HL-60/S4 treated with phorbol 12-myristate 13-acetate at 8.2 ng/mL for 4 days and 3 days (cell line): ENCODE data around the gene NNT.
"Not testable (repeated sequence)": the region's sequence is repeated elsewhere in the genome, so short reads cannot be mapped to it uniquely, and the experiment has no call there.

Experiments used
- in situ Hi-C: fragments of 300-500 bp; cut with MboI; formaldehyde crosslinking; loops from 2 replicates; pipeline ENCODE4 v1.15.0; 2022; ENCODE audit warnings: low sequenced_read_pairs

The NNT gene

DNA sequence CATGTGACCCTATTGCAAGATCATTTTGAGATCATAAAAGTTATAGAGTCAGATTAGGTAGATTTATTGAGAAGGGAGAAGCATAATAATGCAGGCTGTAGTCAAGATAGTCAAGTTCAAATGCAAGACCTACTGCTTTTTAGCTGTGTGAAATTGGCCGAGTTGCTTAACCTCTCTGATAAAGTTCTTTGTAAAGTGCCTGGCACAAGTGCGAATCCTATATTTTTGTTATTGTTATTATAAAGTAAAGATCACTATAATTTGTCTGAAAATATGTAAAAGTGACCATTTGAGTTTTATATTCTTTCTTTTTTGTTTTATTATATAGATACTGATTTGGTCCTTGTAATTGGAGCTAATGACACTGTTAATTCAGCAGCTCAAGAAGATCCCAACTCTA lies 99.3 kb downstream of the NNT start:
- in situ Hi-C loops, result no loop called here

DNA sequence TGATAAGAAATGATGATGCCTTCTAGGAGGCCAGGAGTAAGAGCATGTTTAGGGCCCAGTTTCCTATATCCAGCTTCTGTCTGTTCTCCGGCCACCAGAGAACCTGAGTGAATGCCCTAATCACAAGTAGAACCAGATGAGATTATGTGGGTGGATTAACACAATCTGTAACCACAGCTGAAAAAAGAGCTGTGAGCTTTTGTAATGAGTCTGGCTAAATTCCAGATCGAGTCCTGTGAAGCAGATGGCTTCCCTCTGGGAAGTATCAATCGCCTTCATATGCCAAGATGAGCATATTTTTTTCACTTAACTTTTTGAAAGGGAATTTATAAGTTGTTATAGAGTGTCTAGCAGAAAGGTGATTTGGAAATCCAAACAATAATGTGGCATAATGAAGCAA lies 99.8 kb downstream of the NNT start:
- in situ Hi-C loops, result no loop called here

GRCh38 chr5:43704243-43704642 lies 101.3 kb downstream of the NNT start:
- in situ Hi-C loops, result no loop called here

DNA sequence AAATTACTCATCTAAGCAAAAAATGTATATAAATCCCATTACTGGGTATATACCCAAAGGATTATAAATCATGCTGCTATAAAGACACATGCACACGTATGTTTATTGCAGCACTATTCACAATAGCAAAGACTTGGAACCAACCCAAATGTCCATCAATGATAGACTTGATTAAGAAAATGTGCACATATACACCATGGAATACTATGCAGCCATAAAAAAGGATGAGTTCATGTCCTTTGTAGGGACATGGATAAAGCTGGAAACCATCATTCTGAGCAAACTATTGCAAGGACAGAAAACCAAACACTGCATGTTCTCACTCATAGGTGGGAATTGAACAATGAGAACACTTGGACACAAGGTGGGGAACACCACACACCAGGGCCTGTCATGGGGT lies 103.6 kb downstream of the NNT start:
- in situ Hi-C loops, result not testable (repeated sequence)

GRCh38 chr5:43711496-43711895 lies 108.5 kb downstream of the NNT start:
- in situ Hi-C loops, result no loop called here

DNA sequence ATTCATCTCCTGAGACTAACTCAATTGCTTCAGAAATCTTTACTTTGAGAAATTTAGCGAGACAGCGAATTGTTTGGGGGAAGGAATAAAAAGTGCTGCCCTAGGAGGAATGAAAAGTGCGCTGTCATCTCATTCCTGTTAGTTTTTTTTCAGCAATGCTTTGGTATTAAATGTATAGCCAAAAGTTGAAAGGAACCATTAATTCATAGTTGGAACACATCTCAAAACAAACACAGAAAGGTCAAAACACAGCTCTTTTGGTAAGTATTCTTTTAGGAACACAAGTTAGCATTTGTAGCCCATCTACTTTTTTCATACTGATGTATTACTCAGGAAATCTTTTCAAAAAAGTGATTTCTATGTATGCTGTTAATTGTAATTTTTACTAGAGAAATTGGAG lies 109.1 kb downstream of the NNT start:
- in situ Hi-C loops, result no loop called here

- in situ Hi-C loops, result not testable (repeated sequence)
Observed at GRCh38 chr5:43719783-43720182, 116.8 kb downstream of the NNT start.

DNA sequence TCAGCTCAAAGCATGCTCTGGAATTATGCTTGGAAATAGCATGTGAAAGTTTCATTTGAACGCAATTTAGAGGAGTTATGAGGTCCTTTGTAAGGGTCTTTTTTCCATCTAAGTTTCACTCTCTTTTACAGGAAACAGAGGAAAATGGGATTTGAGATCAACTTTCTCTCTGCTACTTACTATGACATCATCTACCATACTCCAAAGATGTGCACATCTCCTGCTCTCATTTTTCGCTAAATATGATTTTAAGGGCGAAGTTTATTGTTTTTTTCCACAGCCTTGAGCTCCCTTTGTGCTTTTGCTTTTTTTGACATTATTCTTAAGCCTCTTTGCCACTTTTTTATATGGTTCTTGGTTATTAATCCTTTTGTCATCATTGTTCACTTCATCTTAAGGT lies 125.6 kb downstream of the NNT start:
- in situ Hi-C loops, result no loop called here

DNA sequence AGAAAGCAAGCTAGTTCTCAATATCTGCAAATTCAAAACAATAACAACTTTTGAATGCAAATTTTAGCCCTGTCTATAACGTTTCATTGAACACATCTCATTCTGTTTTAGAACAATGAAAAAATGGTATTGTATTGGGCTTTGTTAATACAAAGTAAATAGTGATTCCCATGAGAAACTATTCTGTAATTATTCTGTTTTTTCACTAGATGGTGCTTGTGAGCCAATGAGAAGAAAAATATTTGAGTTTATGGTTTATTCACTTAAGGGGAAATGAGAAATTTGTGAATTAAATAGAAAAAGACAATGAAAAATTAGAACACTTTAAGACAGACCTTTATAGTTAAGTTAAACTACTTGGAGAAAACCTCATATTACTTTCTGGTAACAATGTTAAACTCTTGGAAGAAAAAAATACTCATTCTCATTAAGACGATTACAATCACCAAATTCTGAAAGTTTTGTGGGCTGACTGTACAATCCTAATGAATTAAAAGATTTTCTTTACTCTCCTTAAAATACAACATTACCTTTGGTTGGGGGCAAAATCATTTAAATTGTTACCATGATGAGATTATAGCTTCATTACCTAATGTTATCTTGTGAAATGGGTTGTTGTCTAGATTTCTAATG lies 127.0 kb downstream of the NNT start:
- in situ Hi-C loops, result no loop called here

GRCh38 chr5:43730832-43731342 lies 127.9 kb downstream of the NNT start:
- in situ Hi-C loops, result no loop called here

DNA sequence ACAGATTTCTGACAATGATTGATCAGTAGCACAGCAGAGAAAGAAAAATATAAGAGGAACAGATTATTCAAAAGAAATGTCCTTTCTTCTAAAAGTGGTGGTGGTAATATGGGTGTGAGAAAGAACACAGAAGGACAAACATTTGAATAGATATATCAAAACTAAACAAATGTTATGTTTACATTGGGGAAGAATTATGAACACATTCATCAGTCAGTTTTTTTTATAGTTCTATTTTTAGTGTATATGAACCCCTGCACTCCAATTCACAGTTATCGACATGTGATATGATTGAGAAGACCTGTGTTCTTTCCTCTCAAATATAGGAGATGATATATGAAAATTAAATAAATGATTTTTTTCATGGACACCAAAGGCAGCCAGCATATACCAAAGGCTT lies 128.6 kb downstream of the NNT start:
- in situ Hi-C loops, result no loop called here

DNA sequence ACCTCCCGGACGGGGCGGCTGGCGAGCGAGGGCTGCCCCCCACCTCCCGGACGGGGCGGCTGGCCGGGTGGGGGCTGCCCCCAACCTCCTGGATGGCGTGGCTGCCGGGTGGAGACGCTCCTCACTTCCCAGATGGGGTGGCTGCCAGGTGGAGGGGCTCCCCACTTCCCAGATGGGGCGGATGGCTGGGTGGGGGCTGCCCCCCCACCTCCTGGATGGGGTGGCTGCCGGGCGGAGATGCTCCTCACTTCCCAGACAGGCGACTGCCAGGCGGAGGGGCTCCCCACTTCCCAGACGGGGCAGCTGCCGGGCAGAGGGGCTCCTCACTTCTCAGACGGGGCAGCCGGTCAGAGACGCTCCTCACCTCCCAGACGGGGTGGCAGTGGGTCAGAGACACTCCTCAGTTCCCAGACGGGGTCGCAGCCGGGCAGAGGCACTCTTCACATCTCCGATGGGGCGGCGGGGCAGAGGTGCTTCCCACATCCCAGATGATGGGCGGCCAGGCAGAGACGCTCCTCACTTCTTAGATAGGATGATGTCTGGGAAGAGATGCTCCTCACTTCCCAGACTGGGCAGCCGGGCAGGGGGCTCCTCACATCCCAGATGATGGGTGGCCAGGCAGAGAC lies 143.1 kb downstream of the NNT start:
- in situ Hi-C loops, result not testable (repeated sequence)

- in situ Hi-C loops, result no loop called here
Observed at GRCh38 chr5:43750809-43751208, 147.8 kb downstream of the NNT start.

DNA sequence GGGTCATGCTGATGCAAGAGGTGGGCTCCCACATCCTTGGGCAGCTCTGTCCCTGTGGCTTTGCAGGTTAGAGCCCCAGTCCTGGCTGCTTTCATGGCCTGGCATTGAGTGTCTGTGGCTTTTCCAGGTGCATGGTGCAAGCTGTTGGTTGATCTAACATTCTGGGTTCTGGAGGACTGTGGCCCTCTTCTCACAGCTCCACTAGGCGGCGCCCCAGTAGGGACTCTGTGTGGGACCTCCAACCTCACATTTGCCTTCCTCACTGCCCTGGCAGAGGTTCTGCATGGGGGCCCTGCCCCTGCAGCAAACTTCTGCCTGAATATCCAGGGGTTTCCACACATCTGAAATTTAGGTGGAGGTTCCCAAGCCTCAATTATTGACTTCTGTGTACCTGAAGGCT lies 150.1 kb downstream of the NNT start:
- in situ Hi-C loops, result no loop called here
